ENCODE measurements around the gene DYRK1A.

Gene DYRK1A

GRCh38 chr21:37452227-37452626 is 85.7 kb downstream of the DYRK1A start:
- DNase-seq: no peak

- DNase-seq: no peak
Observed at GRCh38 chr21:37453350-37453749, 86.8 kb downstream of the DYRK1A start.

GRCh38 chr21:37454869-37455503 is 88.4 kb downstream of the DYRK1A start:
- DNase-seq: no peak

GRCh38 chr21:37455504-37455911 is 88.9 kb downstream of the DYRK1A start:
- no peak for DNase-seq

GRCh38 chr21:37458669-37459276 is 92.2 kb downstream of the DYRK1A start:
- DNase-seq: no peak

- no peak for DNase-seq
Observed at GRCh38 chr21:37459575-37459974, 93.0 kb downstream of the DYRK1A start.

- no peak for DNase-seq
Observed at GRCh38 chr21:37460196-37460595, 93.6 kb downstream of the DYRK1A start.

- DNase-seq: no peak
Observed at GRCh38 chr21:37461479-37461878, 94.9 kb downstream of the DYRK1A start.

GRCh38 chr21:37462087-37462861 is 95.7 kb downstream of the DYRK1A start:
- DNase-seq: no peak

GRCh38 chr21:37463083-37463801 is 96.7 kb downstream of the DYRK1A start:
- no peak for DNase-seq

GRCh38 chr21:37467082-37467481 is 100.5 kb downstream of the DYRK1A start:
- no peak for DNase-seq

GRCh38 chr21:37468909-37469308 is 102.3 kb downstream of the DYRK1A start:
- no peak for DNase-seq

GRCh38 chr21:37469441-37469840 is 102.9 kb downstream of the DYRK1A start:
- DNase-seq: no peak

GRCh38 chr21:37472581-37472980 is 106.0 kb downstream of the DYRK1A start:
- no peak for DNase-seq

GRCh38 chr21:37473491-37473890 is 106.9 kb downstream of the DYRK1A start:
- DNase-seq: no peak

- no peak for DNase-seq
Observed at GRCh38 chr21:37474342-37474741, 107.8 kb downstream of the DYRK1A start.

- no peak for DNase-seq
Observed at GRCh38 chr21:37475186-37475868, 108.8 kb downstream of the DYRK1A start.

- no peak for DNase-seq
Observed at GRCh38 chr21:37478794-37479193, 112.2 kb downstream of the DYRK1A start.

GRCh38 chr21:37483776-37484175 is 117.2 kb downstream of the DYRK1A start:
- DNase-seq: no peak

GRCh38 chr21:37484535-37485474 is 118.2 kb downstream of the DYRK1A start:
- DNase-seq: no peak

GRCh38 chr21:37489553-37489952 is 123.0 kb downstream of the DYRK1A start:
- DNase-seq: no peak

GRCh38 chr21:37490084-37490483 is 123.5 kb downstream of the DYRK1A start:
- no peak for DNase-seq

All from NCI-H1092 (cell line).